EH (cell line): ENCODE data around the gene PTPRN2.

Source experiments
- DNase-seq: peaks from one replicate; pipeline ENCODE4 v3.0.0-alpha.2; 2015; ENCODE audit warnings: low read depth

PTPRN2 gene

GRCh38 chr7:157621131-157621681 is 966.4 kb downstream of the PTPRN2 start:
- DNase-seq: no peak

- no peak for DNase-seq
These were observed 967.0 kb downstream of the PTPRN2 start for GRCh38 chr7:157620616-157621015.

- no peak for DNase-seq
These were observed 967.7 kb downstream of the PTPRN2 start for GRCh38 chr7:157619753-157620525.

GRCh38 chr7:157618823-157619606 is 968.6 kb downstream of the PTPRN2 start:
- DNase-seq: no peak

- DNase-seq: no peak
These were observed 969.4 kb downstream of the PTPRN2 start for GRCh38 chr7:157618091-157618726.

GRCh38 chr7:157617401-157617800 is 970.2 kb downstream of the PTPRN2 start:
- no peak for DNase-seq

- DNase-seq: no peak
These were observed 970.7 kb downstream of the PTPRN2 start for GRCh38 chr7:157616931-157617330.

- no peak for DNase-seq
These were observed 971.2 kb downstream of the PTPRN2 start for GRCh38 chr7:157616426-157616825.

GRCh38 chr7:157615852-157616251 is 971.8 kb downstream of the PTPRN2 start:
- DNase-seq: no peak

GRCh38 chr7:157615101-157615817 is 972.4 kb downstream of the PTPRN2 start:
- DNase-seq: no peak

GRCh38 chr7:157614457-157615020 is 973.1 kb downstream of the PTPRN2 start:
- no peak for DNase-seq

GRCh38 chr7:157613575-157614322 is 973.9 kb downstream of the PTPRN2 start:
- no peak for DNase-seq

GRCh38 chr7:157612664-157613561 is 974.7 kb downstream of the PTPRN2 start:
- no peak for DNase-seq

- DNase-seq: no peak
These were observed 975.5 kb downstream of the PTPRN2 start for GRCh38 chr7:157612009-157612663.

- DNase-seq: no peak
These were observed 976.3 kb downstream of the PTPRN2 start for GRCh38 chr7:157611341-157611740.

- no peak for DNase-seq
These were observed 976.8 kb downstream of the PTPRN2 start for GRCh38 chr7:157610671-157611295.

GRCh38 chr7:157609932-157610640 is 977.5 kb downstream of the PTPRN2 start:
- DNase-seq: no peak

- no peak for DNase-seq
These were observed 978.1 kb downstream of the PTPRN2 start for GRCh38 chr7:157609516-157609915.
